Keratinocyte (primary cell): ENCODE data around the gene OGA. TPM values are rescaled to one million over a fixed set of nuclear protein-coding genes. Genes with fewer than 3 reads are reported as not detected.

Experiments used
- DNase-seq: peaks from one replicate; pipeline ENCODE4 v3.0.0-alpha.2; 2011; ENCODE audit warnings: low read depth, missing footprints, low spot score
- FAIRE-seq: peaks from 2 replicates; lab custom pipeline; 2011; peaks lifted over from hg19 to GRCh38; lab: Jason Lieb, UNC
- H2AFZ ChIP-seq: 2 replicates; pipeline ENCODE4 v1.6.0; 2012; ENCODE audit warnings: low read length, control low read depth, inconsistent platforms; ENCODE audit not compliant: control insufficient read depth
- H3K27ac ChIP-seq: 2 replicates; pipeline ENCODE4 v1.5.1; 2011; ENCODE audit warnings: low read length; ENCODE audit not compliant: control insufficient read depth, insufficient read depth
- H3K27me3 ChIP-seq: 3 replicates; pipeline ENCODE4 v1.6.0; 2011; ENCODE audit warnings: low read length; ENCODE audit not compliant: control insufficient read depth, insufficient read depth; ENCODE audit errors: extremely low read depth
- H3K36me3 ChIP-seq, 2 experiments: 2 replicates in 1 of 2; 3 replicates in 1 of 2; pipeline ENCODE4 v1.5.1; 2011; ENCODE audit warnings: low read length in 2 of 2, mild to moderate bottlenecking in 1 of 2; ENCODE audit not compliant: control insufficient read depth in 2 of 2, insufficient read depth in 2 of 2; ENCODE audit errors: extremely low read depth in 1 of 2
- H3K4me1 ChIP-seq: 3 replicates; pipeline ENCODE4 v1.5.1; 2011; ENCODE audit warnings: low read length; ENCODE audit not compliant: control insufficient read depth, insufficient read depth; ENCODE audit errors: extremely low read depth
- H3K4me2 ChIP-seq: 3 replicates; pipeline ENCODE4 v1.6.0; 2011; ENCODE audit warnings: low read depth, low read length; ENCODE audit not compliant: control insufficient read depth, insufficient read depth; ENCODE audit errors: extremely low read depth
- H3K4me3 ChIP-seq, 3 experiments: fragments of 200-600 bp in 1 of 3; sonication (generic) in 1 of 3; 2 replicates in 2 of 3; 3 replicates in 1 of 3; pipeline ENCODE4 v1.5.1; 2011 to 2016; ENCODE audit warnings: low read length in 3 of 3, mild to moderate bottlenecking in 3 of 3, control low read depth in 2 of 3, inconsistent platforms in 1 of 3, low read depth in 1 of 3, mixed read lengths in 1 of 3, mixed run types in 1 of 3, moderate library complexity in 1 of 3; ENCODE audit not compliant: control insufficient read depth in 2 of 3, insufficient read depth in 2 of 3; ENCODE audit errors: extremely low read depth in 1 of 3
- H3K79me2 ChIP-seq: 2 replicates; pipeline ENCODE4 v1.6.0; 2012; ENCODE audit warnings: low read length; ENCODE audit not compliant: control insufficient read depth, insufficient read depth
- H3K9ac ChIP-seq: 3 replicates; pipeline ENCODE4 v1.6.0; 2011; ENCODE audit warnings: low read length; ENCODE audit not compliant: control insufficient read depth, insufficient read depth; ENCODE audit errors: extremely low read depth
- H3K9me1 ChIP-seq: 3 replicates; pipeline ENCODE4 v1.6.0; 2011; ENCODE audit warnings: low read length; ENCODE audit not compliant: control insufficient read depth, insufficient read depth; ENCODE audit errors: extremely low read depth
- H3K9me3 ChIP-seq: 2 replicates; pipeline ENCODE4 v1.5.1; 2012; ENCODE audit warnings: low read depth, low read length; ENCODE audit not compliant: control insufficient read depth
- H4K20me1 ChIP-seq: 3 replicates; pipeline ENCODE4 v1.6.0; 2011; ENCODE audit warnings: low read length; ENCODE audit not compliant: control insufficient read depth, insufficient read depth; ENCODE audit errors: extremely low read depth
- CTCF ChIP-seq, 3 experiments: IDR thresholded peaks in 1 of 3; conservative IDR thresholded peaks in 1 of 3; optimal IDR thresholded peaks in 1 of 3; 2 replicates in 2 of 3; 3 replicates in 1 of 3; pipeline versions ENCODE3 to v1.5.1; 2011; ENCODE audit warnings: low read length in 3 of 3, mild to moderate bottlenecking in 3 of 3, moderate library complexity in 2 of 3, control low read depth in 1 of 3, inconsistent platforms in 1 of 3; ENCODE audit not compliant: insufficient read depth in 2 of 3; ENCODE audit errors: extremely low read depth in 1 of 3
- EZH2 ChIP-seq: IDR thresholded peaks from one replicate; pipeline ENCODE4 v1.6.1; 2012; ENCODE audit warnings: inconsistent platforms, mild to moderate bottlenecking, low read length, moderate library complexity
- dilution Hi-C: fragments of 300-500 bp; cut with MboI; formaldehyde crosslinking; loops from one replicate; pipeline ENCODE4 v1.7.0; 2020; ENCODE audit warnings: low sequenced_read_pairs; ENCODE audit not compliant: extremely low pct_ligation_motif_present
- polyA plus RNA-seq, 5 experiments: library from polyadenylated mRNA; depleted of rRNA in 3 of 5; stranded (reverse) in 3 of 5; stranded (forward) in 1 of 5; unstranded in 1 of 5; fragments of >200 nt; gene quantifications; 1 replicate in 1 of 5; 2 replicates in 3 of 5; 3 replicates in 1 of 5; pipeline versions ENCODE4 v1.2.1 to v1.2.3, GENCODE V29; 2011 to 2012; ENCODE audit warnings: missing spikeins in 2 of 5, low read depth in 1 of 5, low replicate concordance in 1 of 5

OGA gene
- polyA plus RNA-seq, 1 donor (not counting 4 experiments of a cell fraction or from before 2014, with no cell fraction given): 104 TPM

GRCh38 chr10:101773923-101774588, 44.2 kb downstream of the OGA start:
- Histone ChIP-seq H2AFZ (no peak overlapping the region), H3K9ac (no peak overlapping the region), H3K27me3 (peaks cover 81% of the 10 kb centered on the region), H3K4me1 (peaks cover 5% of the 10 kb centered on the region), H4K20me1 (peaks cover 15% of the 10 kb centered on the region), H3K79me2 (no peaks in the 10 kb centered on the region), H3K4me2 (no peak overlapping the region), H3K9me3 (no peaks in the 10 kb centered on the region), H3K9me1 (no peaks in the 10 kb centered on the region), H3K27ac (no peak overlapping the region), H3K36me3 (peaks cover 0 to 3% of the 10 kb centered on the region in 2 experiments), H3K4me3 (no peak overlapping the region)
- TF ChIP-seq EZH2 (no peak), CTCF (optimal IDR thresholded peaks at IDR 0.05 in 1 of 3, IDR thresholded peaks at IDR 0.05 in 1 of 3, conservative IDR thresholded peaks at IDR 0.05 in 1 of 3; ENCODE audit: extremely low read depth in 1 of 3, insufficient read depth in 2 of 3, low read length in 3 of 3) (no peak)
- DNase-seq (no peak), FAIRE-seq (no peak)
- dilution Hi-C loops: no loop called here

GRCh38 chr10:101772895-101773761, 45.1 kb downstream of the OGA start:
- FAIRE-seq: no peak
- no peak overlapping the region for H3K4me3 ChIP-seq
- no peak overlapping the region for H3K27ac ChIP-seq
- TF ChIP-seq EZH2 (peak; percentile 35), CTCF (optimal IDR thresholded peaks at IDR 0.05 in 1 of 3, IDR thresholded peaks at IDR 0.05 in 1 of 3, conservative IDR thresholded peaks at IDR 0.05 in 1 of 3; ENCODE audit: extremely low read depth in 1 of 3, insufficient read depth in 2 of 3, low read length in 3 of 3) (no peak)
- peaks cover 8% of the 10 kb centered on the region for H4K20me1 ChIP-seq
- H3K4me2 ChIP-seq: no peak overlapping the region
- dilution Hi-C loops: no loop called here
- H2AFZ ChIP-seq: no peak overlapping the region
- no peaks in the 10 kb centered on the region for H3K4me1 ChIP-seq
- no peak overlapping the region for H3K9ac ChIP-seq
- H3K9me1 ChIP-seq: no peaks in the 10 kb centered on the region
- H3K79me2 ChIP-seq: no peaks in the 10 kb centered on the region
- H3K27me3 ChIP-seq: peaks cover 79% of the 10 kb centered on the region
- no peak for DNase-seq
- peaks cover 0 to 3% of the 10 kb centered on the region in 2 experiments for H3K36me3 ChIP-seq
- H3K9me3 ChIP-seq: no peaks in the 10 kb centered on the region
